Stimulated activated CD8-positive, alpha-beta memory T cell treated with anti-CD3 and anti-CD28 coated beads, Interleukin-12 subunit alpha, Interleukin-12 subunit beta, amount 100 ng/mL, for 1 hour (primary cell): ENCODE results near the gene CNOT1.

ENCODE experiments used
- DNase-seq: peaks from one replicate; pipeline ENCODE4 v3.0.0-alpha.2; 2020; ENCODE audit warnings: low read depth

CNOT1 gene

DNA sequence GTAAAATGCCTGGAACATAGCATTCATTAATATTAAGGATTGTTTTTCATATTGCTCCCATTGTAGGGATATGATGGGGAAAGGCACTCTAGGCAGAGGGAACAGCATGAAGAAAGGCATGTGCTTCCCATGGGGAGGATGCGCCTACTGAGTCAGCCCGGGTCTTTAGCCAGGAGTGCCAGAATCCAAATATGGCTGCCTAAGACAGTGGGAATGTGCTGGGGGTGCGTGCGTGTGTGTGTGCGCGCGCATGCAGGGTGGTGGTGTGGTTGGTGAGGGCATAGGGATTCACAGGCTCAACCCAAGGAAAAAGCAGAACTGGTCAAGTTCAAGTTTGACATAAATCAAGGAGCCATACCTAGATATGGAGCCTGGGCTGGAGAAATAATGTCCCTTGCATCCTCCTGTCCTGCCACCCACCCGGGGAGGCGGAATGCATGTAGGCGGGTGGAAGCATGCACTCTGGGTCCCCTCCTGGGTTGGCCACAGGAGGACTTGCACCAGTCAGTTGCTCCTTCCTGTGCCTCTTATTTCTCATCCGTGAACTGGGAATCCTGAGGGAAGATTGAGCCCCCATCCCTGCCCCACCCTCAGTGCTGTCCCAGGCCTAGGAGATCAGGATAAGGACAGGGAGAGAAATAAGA is 148.3 kb downstream of the CNOT1 start:
- no peak for DNase-seq

DNA sequence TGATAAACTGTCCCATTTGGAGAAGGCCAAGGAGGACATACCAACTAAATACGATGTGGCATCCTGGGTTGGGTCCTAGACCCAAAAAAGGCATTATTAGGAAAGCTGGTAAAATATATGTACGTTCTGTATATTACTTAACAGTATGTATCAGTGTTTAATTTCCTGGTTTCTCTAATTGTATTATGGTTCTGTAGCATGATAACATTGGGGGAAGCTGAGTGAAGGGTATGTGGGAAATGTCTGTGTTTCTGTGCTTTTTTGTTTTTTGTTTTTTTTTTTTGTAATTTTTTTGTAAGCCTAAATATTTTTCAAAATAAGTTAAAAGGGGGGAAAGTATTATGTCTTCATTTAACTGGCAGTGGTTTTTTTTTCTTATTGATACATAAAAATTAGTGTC is 151.2 kb downstream of the CNOT1 start:
- DNase-seq, result no peak

DNA sequence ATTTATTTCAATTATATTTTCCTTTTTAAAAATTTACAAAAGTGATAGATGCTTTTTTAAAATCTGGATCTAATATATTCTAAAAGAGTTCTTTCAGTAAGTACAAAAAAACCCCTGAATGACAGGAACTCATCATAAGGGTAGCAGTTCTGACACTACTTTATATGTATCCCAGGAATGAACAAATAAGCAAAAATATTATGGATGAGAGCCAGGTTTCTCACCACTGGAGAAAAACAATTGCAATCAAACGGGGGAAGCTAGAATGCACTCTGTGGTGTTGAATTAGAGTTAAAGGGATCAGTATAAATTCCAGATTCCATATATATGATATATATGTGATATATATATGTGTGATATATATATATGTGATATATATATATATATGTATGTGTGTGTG is 152.8 kb downstream of the CNOT1 start:
- DNase-seq, result no peak

DNA sequence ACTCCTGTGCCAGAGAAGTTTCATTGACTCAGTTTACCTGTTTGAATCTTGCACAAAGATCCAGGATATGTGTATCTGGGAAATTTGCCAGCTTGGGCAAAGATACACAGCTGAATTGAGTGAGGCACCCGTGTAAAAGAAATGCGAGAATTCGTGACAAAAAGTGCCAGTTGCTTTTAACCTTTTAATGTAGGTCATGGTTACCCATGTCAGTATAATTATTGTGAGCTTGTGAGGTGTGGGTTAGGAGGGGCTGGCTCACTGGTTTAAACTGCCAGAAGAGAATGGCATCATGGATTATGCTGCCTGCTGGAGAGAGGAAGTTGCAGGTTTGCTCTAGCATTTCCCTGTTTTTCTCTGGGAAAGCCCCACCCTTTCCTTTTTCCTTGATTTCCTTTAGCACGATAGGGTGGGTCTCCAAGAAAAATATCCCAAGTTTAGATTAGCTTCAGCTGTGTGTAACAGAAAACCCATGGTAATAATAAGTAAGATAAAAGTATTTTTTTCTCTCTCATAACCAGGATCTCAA is 154.5 kb downstream of the CNOT1 start:
- no peak for DNase-seq

DNA sequence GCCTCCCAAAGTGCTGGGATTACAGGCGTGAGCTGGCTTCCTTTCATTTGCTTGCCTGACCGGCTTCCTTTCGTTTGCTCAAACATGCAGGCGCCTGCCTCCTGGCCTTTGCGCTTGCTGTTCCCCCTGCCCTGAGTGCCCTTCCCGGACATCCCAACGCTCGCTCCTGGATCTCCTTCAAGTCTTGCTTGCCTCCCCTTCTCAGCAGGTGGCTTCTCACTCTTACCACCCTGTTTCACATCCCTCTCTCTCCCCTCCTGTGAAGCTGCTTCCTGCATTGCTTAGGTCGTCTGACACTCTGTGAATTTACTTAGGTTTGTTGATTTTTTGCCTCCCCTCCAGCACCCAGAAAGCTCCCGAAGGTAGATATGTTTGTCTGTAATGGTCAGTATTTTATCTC is 155.3 kb downstream of the CNOT1 start:
- DNase-seq, result no peak

DNA sequence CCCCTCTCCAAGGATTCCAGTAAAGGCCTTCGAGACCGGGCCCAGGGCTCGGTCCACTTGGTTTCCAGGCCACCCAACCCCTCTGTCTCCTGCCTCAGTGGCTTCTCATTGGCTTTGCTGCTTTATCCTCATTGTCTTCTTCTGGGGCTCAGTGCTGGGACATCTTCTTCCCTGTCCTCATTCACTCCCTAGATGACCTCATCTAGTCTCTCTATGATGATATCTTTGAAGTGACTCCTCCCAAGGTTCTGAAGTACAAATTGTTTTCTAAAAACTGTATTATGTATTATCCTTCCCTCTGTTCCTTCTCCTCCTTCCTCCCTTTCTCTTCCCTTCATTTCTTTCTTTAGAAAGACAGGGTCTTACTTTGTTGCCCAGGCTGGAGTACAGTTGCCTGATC is 156.8 kb downstream of the CNOT1 start:
- DNase-seq, result no peak

DNA sequence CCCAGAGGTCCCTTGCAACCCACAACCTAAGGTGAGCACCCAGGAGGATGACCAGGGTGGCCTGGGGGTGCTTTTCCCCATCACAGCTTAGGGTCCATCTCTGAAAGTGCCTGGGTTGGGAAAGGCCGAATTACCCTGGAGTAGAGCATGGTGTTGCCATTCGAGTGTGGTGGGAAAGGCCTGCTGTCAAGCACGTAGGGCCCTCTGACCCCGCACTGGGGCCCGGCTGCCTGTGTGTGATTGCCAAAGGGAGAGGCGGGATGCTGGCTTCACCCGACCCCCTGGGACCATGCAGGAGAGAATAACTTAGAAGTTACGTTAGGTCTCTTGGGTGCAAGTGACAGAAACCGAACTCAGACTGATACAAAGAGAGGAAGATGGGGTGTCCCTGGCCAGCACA is 157.4 kb downstream of the CNOT1 start:
- DNase-seq, result no peak

DNA sequence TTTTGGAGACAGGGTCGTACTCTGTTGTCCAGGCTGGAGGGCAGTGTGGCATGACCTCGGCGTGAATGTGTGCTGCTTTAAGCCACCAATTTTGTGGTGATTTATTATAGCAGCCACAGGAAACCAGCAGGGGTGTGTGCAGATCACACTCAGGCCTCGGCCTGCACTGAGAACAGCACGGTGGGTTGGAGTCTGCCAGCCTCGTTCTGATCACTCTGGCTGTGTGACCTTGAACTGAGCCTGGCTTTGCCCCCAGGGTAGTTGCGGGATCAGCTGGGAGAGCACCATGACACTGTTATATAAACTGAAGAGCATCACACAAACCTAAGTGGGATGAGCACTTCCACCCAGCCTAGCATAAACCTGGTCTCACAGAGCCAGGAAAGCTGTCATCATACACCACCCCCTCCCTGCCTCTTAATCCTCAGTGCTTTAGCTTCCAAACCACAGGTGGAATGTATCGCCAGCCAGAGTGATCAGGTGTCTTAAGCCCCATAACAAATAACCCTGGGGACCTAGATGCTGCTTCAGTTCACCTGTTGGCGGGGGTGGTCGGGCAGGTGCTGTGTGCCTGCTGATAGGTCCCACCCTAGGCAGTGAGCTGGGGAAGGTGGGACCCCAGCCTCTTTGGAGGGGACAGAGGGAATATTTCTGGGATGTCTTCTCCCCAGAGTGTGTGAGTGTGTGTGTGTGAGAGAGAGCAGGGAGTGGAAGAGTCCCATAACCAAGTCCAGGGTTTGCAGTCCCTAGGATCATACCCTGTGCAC is 158.2 kb downstream of the CNOT1 start:
- no peak for DNase-seq
